ENCODE results near the gene C1orf56. TPM values are rescaled to one million over a fixed set of nuclear protein-coding genes. Genes with fewer than 3 reads are reported as not detected.

The C1orf56 gene
- total RNA-seq, 2 donors from 2014 or later: 17.3 to 17.7 TPM

GRCh38 chr1:151054971-151055547 lies 7.5 kb downstream of the C1orf56 start:
- Histone ChIP-seq H3K27me3 (replicated peaks; ENCODE audit: insufficient read depth) (no peaks in the 10 kb centered on the region), H3K4me3 (no peak overlapping the region), H3K4me1 (replicated peaks) (peaks cover 21% of the 10 kb centered on the region), H3K36me3 (peaks cover 6 to 13% of the 10 kb centered on the region in 2 donors), H3K27ac (peak overlapping the region in 1 of 2 donors; percentile 95), H3K9me3 (no peaks in the 10 kb centered on the region)
- intact Hi-C loops (cut with DNase I): no loop called here
- DNase-seq (ENCODE audit: low spot score): no peak
- TF ChIP-seq POLR2AphosphoS5 (IDR thresholded peaks at IDR 0.05): no peak
- 88% methylated on average over 4 of the region's 4 CpGs for WGBS

GRCh38 chr1:151055581-151055980 lies 8.0 kb downstream of the C1orf56 start:
- no peak for DNase-seq (ENCODE audit: low spot score)
- Histone ChIP-seq H3K27ac (peak overlapping the region; percentile 95), H3K36me3 (peaks cover 6 to 13% of the 10 kb centered on the region in 2 donors), H3K4me3 (no peak overlapping the region), H3K27me3 (replicated peaks; ENCODE audit: insufficient read depth) (no peaks in the 10 kb centered on the region), H3K9me3 (no peaks in the 10 kb centered on the region), H3K4me1 (replicated peaks) (peaks cover 21% of the 10 kb centered on the region)
- TF ChIP-seq POLR2AphosphoS5 (IDR thresholded peaks at IDR 0.05) (no peak), CTCF (IDR thresholded peaks at IDR 0.05) (no peak), POLR2A (IDR thresholded peaks at IDR 0.05) (no peak)
- intact Hi-C loops (cut with DNase I): no loop called here
- WGBS: 79% methylated on average over 1 of the region's 2 CpGs

GRCh38 chr1:151056149-151056548 lies 8.6 kb downstream of the C1orf56 start:
- H3K27ac ChIP-seq: peak overlapping the region; percentile 95
- H3K27me3 ChIP-seq (replicated peaks; ENCODE audit: insufficient read depth): no peaks in the 10 kb centered on the region
- no peak for TF ChIP-seq POLR2AphosphoS5 (IDR thresholded peaks at IDR 0.05)
- TF ChIP-seq POLR2A (IDR thresholded peaks at IDR 0.05): no peak
- TF ChIP-seq CTCF (IDR thresholded peaks at IDR 0.05): no peak
- H3K4me3 ChIP-seq: no peak overlapping the region
- H3K9me3 ChIP-seq: no peaks in the 10 kb centered on the region
- WGBS: 48% methylated on average over 2 of the region's 2 CpGs
- H3K4me1 ChIP-seq (replicated peaks): peaks cover 21% of the 10 kb centered on the region
- no peak for DNase-seq (ENCODE audit: low spot score)
- peaks cover 6 to 13% of the 10 kb centered on the region in 2 donors for H3K36me3 ChIP-seq
- intact Hi-C loops (cut with DNase I): no loop called here

GRCh38 chr1:151058692-151059091 lies 11.1 kb downstream of the C1orf56 start:
- Histone ChIP-seq H3K4me1 (replicated peaks) (peaks cover 21% of the 10 kb centered on the region), H3K36me3 (peaks cover 4 to 6% of the 10 kb centered on the region in 2 donors), H3K9me3 (no peaks in the 10 kb centered on the region), H3K4me3 (peak overlapping the region; percentile 76 to 84), H3K27me3 (replicated peaks; ENCODE audit: insufficient read depth) (no peaks in the 10 kb centered on the region), H3K27ac (peak overlapping the region; percentile 95)
- TF ChIP-seq POLR2A (IDR thresholded peaks at IDR 0.05) (peak; percentile 16), POLR2AphosphoS5 (IDR thresholded peaks at IDR 0.05) (peak; percentile 83), CTCF (IDR thresholded peaks at IDR 0.05) (no peak)
- 0% methylated on average over 10 of the region's 10 CpGs for WGBS
- intact Hi-C loops (cut with DNase I): no loop called here
- peak; percentile 93 for DNase-seq (ENCODE audit: low spot score)

GRCh38 chr1:151059109-151060006 lies 11.8 kb downstream of the C1orf56 start, which contains the start of gene CDC42SE1:
TSS of gene CDC42SE1 (minus strand) at chr1:151059622. CDS start at chr1:151055730, 3,892 bp downstream.
- Histone ChIP-seq H3K36me3 (no peaks in the 10 kb centered on the region), H3K4me3 (peak within 1 kb of the TSS; percentile 76 to 84), H3K27ac (peak within 1 kb of the TSS; percentile 95), H3K27me3 (replicated peaks; ENCODE audit: insufficient read depth) (no peaks in the 10 kb centered on the region), H3K4me1 (replicated peaks) (peaks cover 21% of the 10 kb centered on the region), H3K9me3 (no peaks in the 10 kb centered on the region)
- WGBS: under 1% methylated on average over 38 of the region's 58 CpGs
- intact Hi-C loops (cut with DNase I): no loop called here
- peak; percentile 75 for DNase-seq (ENCODE audit: low spot score)
- TF ChIP-seq POLR2AphosphoS5 (IDR thresholded peaks at IDR 0.05): peak; percentile 88
- peak; percentile 73 to 96 (median 86) for TF ChIP-seq CTCF (IDR thresholded peaks at IDR 0.05)
- peak; percentile 84 for TF ChIP-seq POLR2A (IDR thresholded peaks at IDR 0.05)

All from prostate gland (tissue), 2 donors.